Measurements from ENCODE around the gene OSGEPL1.
A peak's percentile ranks its signal among the peaks of the same experiment; 100 is the strongest.

Gene OSGEPL1

GRCh38 chr2:189791338-189792042 lies 28.9 kb upstream of the OSGEPL1 start:
- Histone ChIP-seq H3K4me2 (no peak overlapping the region), H3K4me3 (no peak overlapping the region), H4K20me1 (0 out of 22 replicates have a peak, but pooled peaks cover 0 to 3% (median 0%) of the 10 kb centered on the region in 11 experiments), H3K4me1 (no peaks in the 10 kb centered on the region), H3K9ac (no peak overlapping the region), H3K9me3 (replicated peaks in 1 of 11) (no peaks in the 10 kb centered on the region), H3K27ac (no peak overlapping the region), H3K36me3 (peaks cover 42 to 100% (median 78%) of the 10 kb centered on the region in 11 experiments), H3K27me3 (no peaks in the 10 kb centered on the region)
- TF ChIP-seq Cebpa-rat (IDR thresholded peaks at IDR 0.05), result no peak

- peak within 1 kb of the TSS; percentile 84 to 96 (median 86) for H3K4me2 ChIP-seq
Observed at GRCh38 chr2:189783927-189784867, 21.6 kb upstream of the OSGEPL1 start, which contains the start of the genes ORMDL1 and PMS1. ORMDL1 (minus strand) TSS chr2:189784339; CDS start chr2:189782595, 1,744 bp downstream. PMS1 (plus strand) TSS chr2:189784450; CDS start chr2:189791810, 7,360 bp downstream.

GRCh38 chr2:189783451-189783926 lies 20.9 kb upstream of the OSGEPL1 start:
- Histone ChIP-seq H3K27ac (peak overlapping the region; percentile 87 to 96 (median 91)), H3K9me3 (replicated peaks in 1 of 11) (no peaks in the 10 kb centered on the region), H3K4me1 (peaks cover 20 to 42% (median 27%) of the 10 kb centered on the region in 10 experiments), H3K27me3 (no peaks in the 10 kb centered on the region), H3K36me3 (peaks cover 34 to 70% (median 55%) of the 10 kb centered on the region in 11 experiments), H3K9ac (peak overlapping the region; percentile 89 to 96 (median 92)), H4K20me1 (peaks cover 0 to 37% (median 8%) of the 10 kb centered on the region in 11 experiments; a peak in 8 of 22 replicates), H3K4me2 (peak overlapping the region; percentile 69 to 96 (median 85)), H3K4me3 (peak overlapping the region; percentile 67 to 86 (median 80))
- TF ChIP-seq Cebpa-rat (IDR thresholded peaks at IDR 0.05), result no peak

More at GRCh38 chr2:189783927-189784867, 21.6 kb upstream of the OSGEPL1 start, which contains the start of the genes ORMDL1 and PMS1:
- no peaks in the 10 kb centered on the region for H3K9me3 ChIP-seq (replicated peaks in 1 of 11)
- H3K4me1 ChIP-seq, result peaks cover 20 to 42% (median 27%) of the 10 kb centered on the region in 10 experiments
- H3K27ac ChIP-seq, result peak within 1 kb of the TSS; percentile 87 to 96 (median 91)
- no peaks in the 10 kb centered on the region for H3K27me3 ChIP-seq
- peaks cover 0 to 30% (median under 1%) of the 10 kb centered on the region in 11 experiments; a peak in 8 of 22 replicates for H4K20me1 ChIP-seq
- no peak for TF ChIP-seq Cebpa-rat (IDR thresholded peaks at IDR 0.05)
- H3K36me3 ChIP-seq, result peaks cover 27 to 70% (median 54%) of the 10 kb centered on the region in 11 experiments
- peak within 1 kb of the TSS; percentile 89 to 96 (median 92) for H3K9ac ChIP-seq
- H3K4me3 ChIP-seq, result peak within 1 kb of the TSS; percentile 67 to 86 (median 80)

- 0 out of 22 replicates have a peak, but pooled peaks of 1 of the 11 experiments have one; percentile 23 for TF ChIP-seq Cebpa-rat (IDR thresholded peaks at IDR 0.05)
- no peaks in the 10 kb centered on the region for H3K9me3 ChIP-seq (replicated peaks in 1 of 11)
- H3K36me3 ChIP-seq, result peaks cover 42 to 70% (median 56%) of the 10 kb centered on the region in 11 experiments
- peak overlapping the region in 7 of 11 experiments; percentile 89 to 94 (median 91); a peak in 7 of 22 replicates for H3K27ac ChIP-seq
- peak overlapping the region; percentile 69 to 96 (median 85) for H3K4me2 ChIP-seq
- peak overlapping the region in 10 of 11 experiments; percentile 1 to 96 (median 91); a peak in 12 of 22 replicates for H3K9ac ChIP-seq
- peaks cover 0 to 46% (median 16%) of the 10 kb centered on the region in 11 experiments; a peak in 9 of 22 replicates for H4K20me1 ChIP-seq
- H3K4me1 ChIP-seq, result peaks cover 20 to 42% (median 27%) of the 10 kb centered on the region in 10 experiments
- no peaks in the 10 kb centered on the region for H3K27me3 ChIP-seq
- H3K4me3 ChIP-seq, result peak overlapping the region; percentile 67 to 86 (median 80); a peak in 19 of 20 replicates
Observed at GRCh38 chr2:189782221-189782671, 19.7 kb upstream of the OSGEPL1 start.

GRCh38 chr2:189772212-189772611 lies 9.6 kb upstream of the OSGEPL1 start:
- TF ChIP-seq Cebpa-rat (IDR thresholded peaks at IDR 0.05), result no peak
- peaks cover 0 to 17% (median 6%) of the 10 kb centered on the region in 10 experiments; a peak in 12 of 20 replicates for H3K4me1 ChIP-seq
- H3K36me3 ChIP-seq, result peaks cover 82 to 100% (median 91%) of the 10 kb centered on the region in 11 experiments
- H3K9ac ChIP-seq, result no peak overlapping the region
- no peak overlapping the region for H3K4me2 ChIP-seq
- H3K27me3 ChIP-seq, result no peaks in the 10 kb centered on the region
- H3K9me3 ChIP-seq (replicated peaks in 1 of 11), result no peaks in the 10 kb centered on the region
- no peak overlapping the region for H3K27ac ChIP-seq
- no peak overlapping the region for H3K4me3 ChIP-seq
- H4K20me1 ChIP-seq, result peaks cover 0 to 18% (median 4%) of the 10 kb centered on the region in 11 experiments; a peak in 5 of 22 replicates

- no peak overlapping the region for H3K27ac ChIP-seq
- H3K36me3 ChIP-seq, result peaks cover 77 to 100% (median 90%) of the 10 kb centered on the region in 11 experiments
- no peak overlapping the region for H3K4me2 ChIP-seq
- TF ChIP-seq Cebpa-rat (IDR thresholded peaks at IDR 0.05), result no peak
- peaks cover 0 to 17% (median 6%) of the 10 kb centered on the region in 10 experiments; a peak in 12 of 20 replicates for H3K4me1 ChIP-seq
- no peak overlapping the region for H3K4me3 ChIP-seq
- no peaks in the 10 kb centered on the region for H3K9me3 ChIP-seq (replicated peaks in 1 of 11)
- no peak overlapping the region for H3K9ac ChIP-seq
- peaks cover 0 to 8% (median 0%) of the 10 kb centered on the region in 11 experiments; a peak in 3 of 22 replicates for H4K20me1 ChIP-seq
- no peaks in the 10 kb centered on the region for H3K27me3 ChIP-seq
Observed at GRCh38 chr2:189770590-189771322, 8.2 kb upstream of the OSGEPL1 start.

GRCh38 chr2:189763908-189764661 lies 1.5 kb upstream of the OSGEPL1 start:
- Histone ChIP-seq H4K20me1 (no peaks in the 10 kb centered on the region), H3K4me2 (peak overlapping the region in 10 of 11 experiments; percentile 68 to 92 (median 82); a peak in 21 of 22 replicates), H3K36me3 (peaks cover 13 to 34% (median 26%) of the 10 kb centered on the region in 11 experiments), H3K4me3 (peak overlapping the region in 7 of 10 experiments; percentile 72 to 83 (median 76); a peak in 8 of 20 replicates), H3K27me3 (no peaks in the 10 kb centered on the region), H3K9me3 (replicated peaks in 1 of 11) (no peaks in the 10 kb centered on the region), H3K4me1 (peaks cover 13 to 23% (median 18%) of the 10 kb centered on the region in 10 experiments; a peak in 18 of 20 replicates), H3K27ac (peak overlapping the region in 7 of 11 experiments; percentile 34 to 89 (median 82); a peak in 5 of 22 replicates), H3K9ac (peak overlapping the region in 6 of 11 experiments; percentile 79 to 89 (median 85); a peak in 8 of 22 replicates)
- TF ChIP-seq Cebpa-rat (IDR thresholded peaks at IDR 0.05), result no peak
